Progenitor cell of endocrine pancreas (in vitro differentiated cells): ENCODE results near the gene VRK3. TPM values are rescaled to one million over a fixed set of nuclear protein-coding genes. Genes with fewer than 3 reads are reported as not detected.
A peak's percentile ranks its signal among the peaks of the same experiment; 100 is the strongest.
"Not testable (repeated sequence)": the region's sequence is repeated elsewhere in the genome, so short reads cannot be mapped to it uniquely, and the experiment has no call there.

Experiments used
- DNase-seq: peaks from one replicate; pipeline ENCODE4 v3.0.0; 2021; ENCODE audit warnings: low spot score; ENCODE audit not compliant: unreplicated experiment
- H3K27ac Mint-ChIP-seq: 2 replicates; pipeline ENCODE4 v1.8.0; 2021; ENCODE audit warnings: mild to moderate bottlenecking, moderate library complexity, mixed read lengths
- H3K27me3 Mint-ChIP-seq: 2 replicates; pipeline ENCODE4 v1.8.0; 2021; ENCODE audit warnings: mixed read lengths
- H3K36me3 Mint-ChIP-seq: 2 replicates; pipeline ENCODE4 v1.8.0; 2022; ENCODE audit warnings: mixed read lengths; ENCODE audit not compliant: insufficient read depth
- H3K4me1 Mint-ChIP-seq: 2 replicates; pipeline ENCODE4 v1.8.0; 2021; ENCODE audit warnings: low read depth, mixed read lengths
- H3K4me3 Mint-ChIP-seq: 2 replicates; pipeline ENCODE4 v1.8.0; 2021; ENCODE audit warnings: low read depth, mild to moderate bottlenecking, moderate library complexity, mixed read lengths
- H3K9me3 Mint-ChIP-seq: 2 replicates; pipeline ENCODE4 v1.8.0; 2021; ENCODE audit warnings: low read depth, mixed read lengths
- CTCF ChIP-seq: fragments of 200-600 bp; sonication (generic); IDR thresholded peaks from one replicate; pipeline ENCODE4 v1.5.0; 2021; ENCODE audit warnings: antibody characterized with exemption, mild to moderate bottlenecking; ENCODE audit not compliant: unreplicated experiment
- total RNA-seq: library from RNA; stranded (reverse); gene quantifications from 2 replicates; pipeline ENCODE4 v1.2.1, GENCODE V29; 2021

Gene VRK3
- total RNA-seq, 1 donor from 2014 or later, result 53.4 TPM

GRCh38 chr19:50060107-50060506 lies 34.9 kb upstream of the VRK3 start:
- Mint-ChIP-seq H3K27me3 (no peaks in the 10 kb centered on the region), H3K4me3 (no peak overlapping the region), H3K27ac (no peak overlapping the region), H3K36me3 (no peaks in the 10 kb centered on the region), H3K4me1 (no peaks in the 10 kb centered on the region), H3K9me3 (peaks cover 34% of the 10 kb centered on the region)
- no peak for DNase-seq
- no peak for TF ChIP-seq CTCF

- no peak overlapping the region for H3K27ac Mint-ChIP-seq
- peaks cover 29% of the 10 kb centered on the region for H3K9me3 Mint-ChIP-seq
- no peak for DNase-seq
- H3K4me1 Mint-ChIP-seq, result no peaks in the 10 kb centered on the region
- no peak for TF ChIP-seq CTCF
- no peaks in the 10 kb centered on the region for H3K36me3 Mint-ChIP-seq
- no peaks in the 10 kb centered on the region for H3K27me3 Mint-ChIP-seq
- H3K4me3 Mint-ChIP-seq, result no peak overlapping the region
Measured at GRCh38 chr19:50059045-50059444, 33.9 kb upstream of the VRK3 start.

GRCh38 chr19:50058425-50058824 lies 33.3 kb upstream of the VRK3 start:
- no peak overlapping the region for H3K27ac Mint-ChIP-seq
- no peak for TF ChIP-seq CTCF
- H3K4me3 Mint-ChIP-seq, result no peak overlapping the region
- H3K27me3 Mint-ChIP-seq, result no peaks in the 10 kb centered on the region
- DNase-seq, result no peak
- no peaks in the 10 kb centered on the region for H3K4me1 Mint-ChIP-seq
- peaks cover 28% of the 10 kb centered on the region for H3K9me3 Mint-ChIP-seq
- no peaks in the 10 kb centered on the region for H3K36me3 Mint-ChIP-seq

GRCh38 chr19:50053119-50053518 lies 27.9 kb upstream of the VRK3 start:
- H3K36me3 Mint-ChIP-seq, result peaks cover 11% of the 10 kb centered on the region
- no peak for TF ChIP-seq CTCF
- H3K4me3 Mint-ChIP-seq, result no peak overlapping the region
- H3K27ac Mint-ChIP-seq, result no peak overlapping the region
- peaks cover 22% of the 10 kb centered on the region for H3K9me3 Mint-ChIP-seq
- no peak for DNase-seq
- peaks cover 3% of the 10 kb centered on the region for H3K27me3 Mint-ChIP-seq
- H3K4me1 Mint-ChIP-seq, result peaks cover 1% of the 10 kb centered on the region

- H3K9me3 Mint-ChIP-seq, result peaks cover 27% of the 10 kb centered on the region
- no peak for TF ChIP-seq CTCF
- H3K4me1 Mint-ChIP-seq, result peaks cover 1% of the 10 kb centered on the region
- H3K4me3 Mint-ChIP-seq, result no peak overlapping the region
- no peak overlapping the region for H3K27ac Mint-ChIP-seq
- H3K36me3 Mint-ChIP-seq, result peaks cover 23% of the 10 kb centered on the region
- peaks cover 3% of the 10 kb centered on the region for H3K27me3 Mint-ChIP-seq
- no peak for DNase-seq
Measured at GRCh38 chr19:50051964-50052363, 26.8 kb upstream of the VRK3 start.

- H3K36me3 Mint-ChIP-seq, result peaks cover 29% of the 10 kb centered on the region
- H3K27me3 Mint-ChIP-seq, H3K4me1 Mint-ChIP-seq, H3K27ac Mint-ChIP-seq, DNase-seq: not testable (repeated sequence)
- H3K9me3 Mint-ChIP-seq, result peaks cover 29% of the 10 kb centered on the region
- peak overlapping the region; percentile 63 for H3K4me3 Mint-ChIP-seq
Measured at GRCh38 chr19:50051228-50051895, 26.2 kb upstream of the VRK3 start.
